ENCODE data around the gene TMEM120B.

DNA sequence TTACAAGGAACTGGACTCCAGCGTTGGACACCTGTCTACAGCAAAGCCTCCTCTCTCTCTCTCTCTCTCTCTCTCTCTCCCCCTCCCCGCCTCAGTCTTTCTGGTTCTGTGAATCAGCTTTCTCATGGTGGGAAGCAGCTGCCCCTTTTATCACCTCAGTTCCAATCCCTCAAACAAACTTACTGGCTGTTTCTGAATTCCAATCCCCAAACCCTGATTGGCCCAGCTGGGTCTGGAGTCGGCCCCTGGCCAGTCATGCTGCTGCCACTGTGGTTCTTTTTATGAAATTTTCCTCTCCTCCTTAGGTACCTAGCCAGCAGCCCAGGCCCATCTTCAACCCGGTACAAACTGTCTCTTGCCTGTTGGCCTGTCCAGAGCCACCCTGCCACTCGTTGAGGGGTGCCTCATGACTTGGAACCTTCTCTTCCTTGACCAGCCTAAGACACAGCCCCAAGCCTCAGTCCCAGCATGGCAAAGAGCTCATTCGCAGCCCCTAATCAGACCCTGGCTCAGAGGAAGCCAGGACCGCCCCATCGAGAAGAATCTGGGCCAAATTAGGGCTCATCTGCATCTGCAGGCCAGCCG lies 33.7 kb upstream of the TMEM120B start:
- TF ChIP-seq SUZ12 (IDR thresholded peaks at IDR 0.05; ENCODE audit: extremely low read depth, insufficient read depth, insufficient read length) (no peak), YY1 (IDR thresholded peaks at IDR 0.05; ENCODE audit: insufficient read depth, insufficient read length) (no peak)

Measured in NT2/D1 (cell line).